ENCODE data around the gene TNFRSF6B.
"Not testable (repeated sequence)": the region's sequence is repeated elsewhere in the genome, so short reads cannot be mapped to it uniquely, and the experiment has no call there.

Gene TNFRSF6B

GRCh38 chr20:63706852-63707557 is 10.6 kb downstream of the TNFRSF6B start:
- in situ Hi-C loops (cut with MboI; ENCODE audit: low sequenced_read_pairs), result no loop called here

- in situ Hi-C loops (cut with MboI; ENCODE audit: low sequenced_read_pairs), result no loop called here
These were observed 11.3 kb downstream of the TNFRSF6B start, which contains the start of the genes ARFRP1 and ZGPAT for GRCh38 chr20:63707558-63708300. TSS of gene ARFRP1 (minus strand) at chr20:63707976. CDS start at chr20:63707091, 885 bp downstream. TSS of gene ZGPAT (plus strand) at chr20:63708039. CDS start at chr20:63708581, 542 bp downstream.

GRCh38 chr20:63708301-63709148 is 12.1 kb downstream of the TNFRSF6B start:
- in situ Hi-C loops (cut with MboI; ENCODE audit: low sequenced_read_pairs), result no loop called here

- in situ Hi-C loops (cut with MboI; ENCODE audit: low sequenced_read_pairs), result no loop called here
These were observed 12.7 kb downstream of the TNFRSF6B start for GRCh38 chr20:63709149-63709527.

- in situ Hi-C loops (cut with MboI; ENCODE audit: low sequenced_read_pairs), result no loop called here
These were observed 14.7 kb downstream of the TNFRSF6B start for GRCh38 chr20:63711085-63711645.

- in situ Hi-C loops (cut with MboI; ENCODE audit: low sequenced_read_pairs), result no loop called here
These were observed 15.7 kb downstream of the TNFRSF6B start for GRCh38 chr20:63712191-63712590.

- in situ Hi-C loops (cut with MboI; ENCODE audit: low sequenced_read_pairs), result no loop called here
These were observed 18.4 kb downstream of the TNFRSF6B start for GRCh38 chr20:63714858-63715257.

GRCh38 chr20:63718996-63719395 is 22.5 kb downstream of the TNFRSF6B start:
- in situ Hi-C loops (cut with MboI; ENCODE audit: low sequenced_read_pairs), result no loop called here

- in situ Hi-C loops (cut with MboI; ENCODE audit: low sequenced_read_pairs), result not testable (repeated sequence)
These were observed 26.6 kb downstream of the TNFRSF6B start for GRCh38 chr20:63722967-63723622.

- in situ Hi-C loops (cut with MboI; ENCODE audit: low sequenced_read_pairs), result not testable (repeated sequence)
These were observed 33.8 kb downstream of the TNFRSF6B start for GRCh38 chr20:63730189-63730733.

GRCh38 chr20:63731410-63731809 is 35.0 kb downstream of the TNFRSF6B start:
- in situ Hi-C loops (cut with MboI; ENCODE audit: low sequenced_read_pairs), result no loop called here

GRCh38 chr20:63732118-63733095 is 36.0 kb downstream of the TNFRSF6B start:
- in situ Hi-C loops (cut with MboI; ENCODE audit: low sequenced_read_pairs), result no loop called here

- in situ Hi-C loops (cut with MboI; ENCODE audit: low sequenced_read_pairs), result no loop called here
These were observed 36.7 kb downstream of the TNFRSF6B start for GRCh38 chr20:63733117-63733516.

- in situ Hi-C loops (cut with MboI; ENCODE audit: low sequenced_read_pairs), result no loop called here
These were observed 37.2 kb downstream of the TNFRSF6B start for GRCh38 chr20:63733579-63734081.

- in situ Hi-C loops (cut with MboI; ENCODE audit: low sequenced_read_pairs), result no loop called here
These were observed 37.9 kb downstream of the TNFRSF6B start for GRCh38 chr20:63734111-63734945.

- in situ Hi-C loops (cut with MboI; ENCODE audit: low sequenced_read_pairs), result no loop called here
These were observed 38.8 kb downstream of the TNFRSF6B start for GRCh38 chr20:63734946-63735858.

All from HL-60/S4 treated with retinoic acid at 250 ng/mL for 4 days and 3 days (cell line).